Activated naive CD4-positive, alpha-beta T cell treated with anti-CD3 and anti-CD28 coated beads for 36 hours (primary cell): ENCODE measurements around the gene BET1. TPM values are rescaled to one million over a fixed set of nuclear protein-coding genes. Genes with fewer than 3 reads are reported as not detected.
A peak's percentile ranks its signal among the peaks of the same experiment; 100 is the strongest.

Source experiments
- CTCF ChIA-PET: fragments of 350-600 bp; sonication (Branson Sonifier 250); formaldehyde crosslinking; loops from one replicate; lab custom pipeline; 2021; ENCODE audit warnings: antibody characterized with exemption; lab: Charles Lee
- DNase-seq: peaks from one replicate; pipeline ENCODE4 v3.0.0-alpha.2; 2020
- H3K27ac Mint-ChIP-seq: one replicate; pipeline ENCODE4 v1.8.0; 2021; ENCODE audit warnings: mild to moderate bottlenecking, mixed read lengths
- H3K27me3 Mint-ChIP-seq: one replicate; pipeline ENCODE4 v1.8.0; 2021; ENCODE audit warnings: low read depth, mixed read lengths
- H3K36me3 Mint-ChIP-seq: one replicate; pipeline ENCODE4 v1.8.0; 2021; ENCODE audit warnings: low read depth, mixed read lengths
- H3K4me1 Mint-ChIP-seq: one replicate; pipeline ENCODE4 v1.8.0; 2021; ENCODE audit warnings: low read depth, mixed read lengths
- H3K4me3 Mint-ChIP-seq: one replicate; pipeline ENCODE4 v1.8.0; 2021; ENCODE audit warnings: mild to moderate bottlenecking, moderate library complexity, mixed read lengths
- H3K9me3 Mint-ChIP-seq: one replicate; pipeline ENCODE4 v1.8.0; 2021; ENCODE audit warnings: mixed read lengths
- intact Hi-C: fragments of 100-400 bp; cut with micrococcal nuclease; formaldehyde crosslinking; loops from one replicate; pipeline ENCODE4 v1.15.1; 2023
- total RNA-seq, 2 experiments: library from RNA; stranded (reverse); gene quantifications; one replicate each; pipeline ENCODE4 v1.2.3, GENCODE V29; 2021

The BET1 gene
- total RNA-seq, 2 experiments from 2014 or later: 21.5 to 25.9 TPM

GRCh38 chr7:94008537-94008936 lies 4.4 kb upstream of the BET1 start:
- H3K4me1 Mint-ChIP-seq: peaks cover 9% of the 10 kb centered on the region
- H3K4me3 Mint-ChIP-seq: no peak overlapping the region
- no peak for DNase-seq
- peaks cover 6% of the 10 kb centered on the region for H3K27me3 Mint-ChIP-seq
- H3K27ac Mint-ChIP-seq: no peak overlapping the region
- H3K9me3 Mint-ChIP-seq: no peaks in the 10 kb centered on the region
- intact Hi-C loops: loop anchor here (10.0 kb wide), 1 partner anchor 1414 kb away; the partner anchor contains the start of gene FAM133B
- peaks cover 4% of the 10 kb centered on the region for H3K36me3 Mint-ChIP-seq
- CTCF ChIA-PET: no interaction called here

- no peak overlapping the region for H3K4me3 Mint-ChIP-seq
- H3K27me3 Mint-ChIP-seq: peaks cover 6% of the 10 kb centered on the region
- CTCF ChIA-PET: no interaction called here
- H3K27ac Mint-ChIP-seq: no peak overlapping the region
- H3K9me3 Mint-ChIP-seq: no peaks in the 10 kb centered on the region
- no peak for DNase-seq
- peaks cover 23% of the 10 kb centered on the region for H3K4me1 Mint-ChIP-seq
- intact Hi-C loops: loop anchor here (2.0 to 10.0 kb wide), 2 partner anchors 505 to 1411 kb away; partner anchors contain the start of gene FAM133B
- peaks cover 4% of the 10 kb centered on the region for H3K36me3 Mint-ChIP-seq
Observed at GRCh38 chr7:94005753-94006152, 1.6 kb upstream of the BET1 start.

GRCh38 chr7:94003446-94004023 lies 620 bp downstream of the BET1 start:
- peaks cover 6% of the 10 kb centered on the region for H3K27me3 Mint-ChIP-seq
- no peaks in the 10 kb centered on the region for H3K9me3 Mint-ChIP-seq
- CTCF ChIA-PET: no interaction called here
- peaks cover 34% of the 10 kb centered on the region for H3K4me1 Mint-ChIP-seq
- peaks cover 7% of the 10 kb centered on the region for H3K36me3 Mint-ChIP-seq
- peak; percentile 6 for DNase-seq
- H3K4me3 Mint-ChIP-seq: peak overlapping the region; percentile 99
- peak overlapping the region; percentile 94 for H3K27ac Mint-ChIP-seq
- intact Hi-C loops: loop anchor here (1.0 to 10.0 kb wide), 7 partner anchors 19 to 1409 kb away; partner anchors contain the start of genes FAM133B and VPS50

GRCh38 chr7:94001396-94001795 lies 2.8 kb downstream of the BET1 start:
- no peaks in the 10 kb centered on the region for H3K9me3 Mint-ChIP-seq
- no peak for DNase-seq
- H3K27me3 Mint-ChIP-seq: peaks cover 2% of the 10 kb centered on the region
- no peak overlapping the region for H3K4me3 Mint-ChIP-seq
- CTCF ChIA-PET: no interaction called here
- intact Hi-C loops: loop anchor here (5.0 to 10.0 kb wide), 2 partner anchors 1354 to 1407 kb away; partner anchors contain the start of gene FAM133B
- no peak overlapping the region for H3K27ac Mint-ChIP-seq
- H3K4me1 Mint-ChIP-seq: peaks cover 36% of the 10 kb centered on the region
- peaks cover 14% of the 10 kb centered on the region for H3K36me3 Mint-ChIP-seq

GRCh38 chr7:93997868-93998267 lies 6.3 kb downstream of the BET1 start:
- CTCF ChIA-PET: interaction anchor here (1.6 kb wide), 1 partner anchor 90 kb away, joined by 4 read pairs; no protein-coding TSS in a partner anchor
- H3K4me3 Mint-ChIP-seq: no peak overlapping the region
- intact Hi-C loops: no loop called here
- H3K27ac Mint-ChIP-seq: no peak overlapping the region
- peaks cover 20% of the 10 kb centered on the region for H3K36me3 Mint-ChIP-seq
- DNase-seq: no peak
- H3K27me3 Mint-ChIP-seq: no peaks in the 10 kb centered on the region
- peaks cover 23% of the 10 kb centered on the region for H3K4me1 Mint-ChIP-seq
- H3K9me3 Mint-ChIP-seq: no peaks in the 10 kb centered on the region

- Mint-ChIP-seq H3K27ac (no peak overlapping the region), H3K4me1 (peaks cover 7% of the 10 kb centered on the region), H3K36me3 (peaks cover 15% of the 10 kb centered on the region), H3K27me3 (no peaks in the 10 kb centered on the region), H3K4me3 (no peak overlapping the region), H3K9me3 (no peaks in the 10 kb centered on the region)
- CTCF ChIA-PET: no interaction called here
- intact Hi-C loops: no loop called here
- no peak for DNase-seq
Observed at GRCh38 chr7:93992421-93993110, 11.6 kb downstream of the BET1 start.

GRCh38 chr7:93987297-93987696 lies 16.9 kb downstream of the BET1 start:
- Mint-ChIP-seq H3K4me1 (peaks cover 1% of the 10 kb centered on the region), H3K4me3 (no peak overlapping the region), H3K9me3 (no peaks in the 10 kb centered on the region), H3K27me3 (no peaks in the 10 kb centered on the region), H3K36me3 (peaks cover 2% of the 10 kb centered on the region), H3K27ac (no peak overlapping the region)
- CTCF ChIA-PET: no interaction called here
- DNase-seq: no peak
- intact Hi-C loops: no loop called here

- Mint-ChIP-seq H3K9me3 (no peaks in the 10 kb centered on the region), H3K27me3 (no peaks in the 10 kb centered on the region), H3K4me3 (no peak overlapping the region), H3K36me3 (no peaks in the 10 kb centered on the region), H3K27ac (no peak overlapping the region), H3K4me1 (no peaks in the 10 kb centered on the region)
- no peak for DNase-seq
- intact Hi-C loops: no loop called here
- CTCF ChIA-PET: no interaction called here
Observed at GRCh38 chr7:93985101-93985500, 19.1 kb downstream of the BET1 start.

- Mint-ChIP-seq H3K27ac (no peak overlapping the region), H3K9me3 (no peaks in the 10 kb centered on the region), H3K4me1 (no peaks in the 10 kb centered on the region), H3K4me3 (no peak overlapping the region), H3K27me3 (no peaks in the 10 kb centered on the region), H3K36me3 (no peaks in the 10 kb centered on the region)
- CTCF ChIA-PET: interaction anchor here (0.6 kb wide), 1 partner anchor 40 kb away, joined by 4 read pairs; no protein-coding TSS in a partner anchor
- intact Hi-C loops: no loop called here
- no peak for DNase-seq
Observed at GRCh38 chr7:93984024-93984423, 20.1 kb downstream of the BET1 start.

- no peak overlapping the region for H3K4me3 Mint-ChIP-seq
- intact Hi-C loops: no loop called here
- CTCF ChIA-PET: no interaction called here
Observed at GRCh38 chr7:93981480-93981874, 22.7 kb downstream of the BET1 start.

GRCh38 chr7:93980744-93981479 lies 23.2 kb downstream of the BET1 start:
- no peak overlapping the region for H3K4me3 Mint-ChIP-seq
- H3K27ac Mint-ChIP-seq: no peak overlapping the region
- CTCF ChIA-PET: no interaction called here
- intact Hi-C loops: no loop called here
- H3K4me1 Mint-ChIP-seq: no peaks in the 10 kb centered on the region
- DNase-seq: no peak
- no peaks in the 10 kb centered on the region for H3K9me3 Mint-ChIP-seq
- no peaks in the 10 kb centered on the region for H3K27me3 Mint-ChIP-seq
- peaks cover 2% of the 10 kb centered on the region for H3K36me3 Mint-ChIP-seq

More at GRCh38 chr7:93981480-93981874, 22.7 kb downstream of the BET1 start:
- no peak for DNase-seq
- no peaks in the 10 kb centered on the region for H3K27me3 Mint-ChIP-seq
- no peak overlapping the region for H3K27ac Mint-ChIP-seq
- H3K36me3 Mint-ChIP-seq: no peaks in the 10 kb centered on the region
- no peaks in the 10 kb centered on the region for H3K9me3 Mint-ChIP-seq
- H3K4me1 Mint-ChIP-seq: no peaks in the 10 kb centered on the region

GRCh38 chr7:93977211-93977950 lies 26.8 kb downstream of the BET1 start:
- CTCF ChIA-PET: no interaction called here
- no peaks in the 10 kb centered on the region for H3K27me3 Mint-ChIP-seq
- intact Hi-C loops: no loop called here
- H3K27ac Mint-ChIP-seq: no peak overlapping the region
- H3K36me3 Mint-ChIP-seq: peaks cover 5% of the 10 kb centered on the region
- H3K4me1 Mint-ChIP-seq: no peaks in the 10 kb centered on the region
- no peaks in the 10 kb centered on the region for H3K9me3 Mint-ChIP-seq
- H3K4me3 Mint-ChIP-seq: no peak overlapping the region
- no peak for DNase-seq
